GM10847 (cell line): ENCODE measurements around the gene RAB1B.

Experiments used
- POLR2A ChIP-seq: IDR thresholded peaks from 2 replicates; pipeline ENCODE4 v1.6.1; 2011; ENCODE audit not compliant: insufficient read length; ENCODE audit errors: extremely low read depth

The RAB1B gene

GRCh38 chr11:66316849-66317251 lies 48.4 kb downstream of the RAB1B start, which contains the start of gene CD248:
TSS of gene CD248 (minus strand) at chr11:66317044. CDS start at chr11:66317027, 17 bp downstream.
- no peak for TF ChIP-seq POLR2A

DNA sequence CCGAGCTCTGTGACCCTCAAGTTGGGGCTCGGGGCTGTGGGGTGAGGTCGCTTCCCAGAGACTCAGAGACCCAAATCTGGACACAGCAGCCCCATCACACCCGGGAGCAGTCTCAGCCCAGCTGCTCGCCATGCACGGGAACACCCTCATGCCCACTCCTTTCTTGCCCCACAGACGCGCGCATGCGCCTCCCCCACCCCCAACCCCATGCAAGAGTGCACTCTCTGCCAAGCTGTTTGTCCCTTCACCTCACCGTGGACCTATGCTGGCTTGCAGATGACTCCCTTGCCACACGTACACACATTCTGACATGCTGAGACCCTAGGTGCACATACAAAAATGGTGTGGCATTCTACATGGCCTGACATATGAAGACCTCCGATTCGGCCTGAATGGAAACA lies 48.9 kb downstream of the RAB1B start:
- peak; percentile 0 for TF ChIP-seq POLR2A

GRCh38 chr11:66317723-66318599 lies 49.5 kb downstream of the RAB1B start:
- TF ChIP-seq POLR2A = no peak

DNA sequence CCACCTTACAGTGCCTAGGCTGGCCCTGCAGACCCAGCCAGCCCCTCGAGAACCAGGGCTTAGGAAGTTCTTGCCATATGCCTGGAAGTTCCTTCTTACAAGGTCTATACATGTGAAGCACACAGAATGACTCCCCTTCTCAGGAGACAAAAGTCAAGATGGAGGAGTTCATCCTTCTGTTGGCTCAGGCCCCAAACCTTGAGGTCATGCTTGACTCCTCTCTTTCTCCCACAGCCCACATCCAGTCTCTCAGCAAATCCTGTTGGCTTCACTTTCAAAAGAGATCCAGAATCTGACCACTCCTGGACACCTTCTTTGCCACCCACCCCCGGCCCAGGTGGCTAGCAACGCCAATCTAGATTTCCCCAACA lies 50.1 kb downstream of the RAB1B start:
- TF ChIP-seq POLR2A = no peak

GRCh38 chr11:66321606-66322005 lies 53.2 kb downstream of the RAB1B start:
- TF ChIP-seq POLR2A = no peak

GRCh38 chr11:66322732-66323427 lies 54.4 kb downstream of the RAB1B start:
- TF ChIP-seq POLR2A = no peak

DNA sequence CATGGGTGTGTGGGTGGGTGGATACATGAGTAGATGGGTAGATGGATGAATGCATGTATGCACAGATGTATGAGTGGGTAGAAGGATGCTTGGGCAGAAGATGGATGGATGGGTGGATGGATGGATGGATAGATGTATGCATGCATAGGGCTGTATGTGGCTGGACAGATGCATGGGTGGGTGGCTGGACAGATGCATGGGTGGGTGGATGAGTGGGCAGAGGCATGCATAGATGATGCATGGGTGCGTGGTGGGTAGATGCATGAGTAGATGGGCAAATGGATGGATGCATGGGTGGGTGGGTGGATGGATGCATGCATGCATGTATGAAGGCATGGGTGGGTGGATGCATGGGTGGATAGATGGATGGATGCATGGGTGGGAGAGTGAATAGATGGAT lies 55.2 kb downstream of the RAB1B start:
- TF ChIP-seq POLR2A = no peak

- no peak for TF ChIP-seq POLR2A
These were observed 56.2 kb downstream of the RAB1B start for GRCh38 chr11:66324664-66325063.

DNA sequence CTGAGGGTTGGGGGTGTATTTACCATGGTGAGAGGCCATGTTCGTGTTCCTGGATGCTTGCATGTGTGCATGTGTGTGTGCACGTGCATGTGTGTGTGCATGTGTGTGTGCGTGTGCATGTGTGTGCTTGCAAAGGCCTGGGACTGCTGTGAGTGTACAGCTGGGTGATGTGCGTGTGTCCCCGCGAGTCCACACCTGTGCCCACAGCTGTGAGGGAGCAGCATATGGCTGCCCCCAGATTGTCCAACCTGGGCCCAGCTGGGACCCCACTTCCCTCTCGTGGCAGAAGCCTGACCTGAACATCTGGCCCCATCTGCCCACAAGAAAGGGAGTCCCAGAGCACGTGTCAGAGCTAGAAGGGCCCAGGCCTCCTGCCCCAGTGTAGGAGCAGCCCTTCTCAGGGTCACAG lies 56.8 kb downstream of the RAB1B start:
- no peak for TF ChIP-seq POLR2A

GRCh38 chr11:66326261-66327111 lies 58.0 kb downstream of the RAB1B start:
- TF ChIP-seq POLR2A = no peak
